SK-N-SH (cell line): ENCODE measurements around the gene WSCD1.

ENCODE experiments used
- EP300 ChIP-seq, 2 experiments: IDR thresholded peaks; 2 replicates each; pipeline versions ENCODE4 v1.4.0 to v1.6.1; 2012; ENCODE audit warnings: borderline replicate concordance in 1 of 2, low read depth in 1 of 2, low read length in 1 of 2
- EZH2phosphoT487 ChIP-seq: fragments of 200-600 bp; sonication (generic); IDR thresholded peaks from 2 replicates; pipeline ENCODE4 v1.6.1; 2017; ENCODE audit warnings: low read depth, mixed run types, mild to moderate bottlenecking, antibody characterized with exemption, moderate library complexity, borderline replicate concordance
- FOXJ3 ChIP-seq: sonication (generic); formaldehyde crosslinking; IDR thresholded peaks from 2 replicates; pipeline ENCODE4 v1.5.1; 2020; ENCODE audit warnings: mild to moderate bottlenecking, missing genetic modification reagents
- FOXM1 ChIP-seq: IDR thresholded peaks from 2 replicates; pipeline ENCODE4 v1.4.0; 2012; ENCODE audit warnings: low read depth, mild to moderate bottlenecking
- POLR2AphosphoS5 ChIP-seq: IDR thresholded peaks from 2 replicates; pipeline ENCODE4 v1.6.1; 2012; ENCODE audit warnings: low read depth, low read length
- TEAD4 ChIP-seq: IDR thresholded peaks from 2 replicates; pipeline ENCODE4 v1.4.0; 2012; ENCODE audit warnings: mild to moderate bottlenecking, borderline replicate concordance; ENCODE audit not compliant: insufficient read depth
- TF ChIP-seq, protein P1 (sequence below): fragments of 200-600 bp; sonication (generic); IDR thresholded peaks from 2 replicates; pipeline ENCODE4 v1.6.1; 2017; ENCODE audit warnings: antibody characterized with exemption, mild to moderate bottlenecking, moderate library complexity

DNA sequence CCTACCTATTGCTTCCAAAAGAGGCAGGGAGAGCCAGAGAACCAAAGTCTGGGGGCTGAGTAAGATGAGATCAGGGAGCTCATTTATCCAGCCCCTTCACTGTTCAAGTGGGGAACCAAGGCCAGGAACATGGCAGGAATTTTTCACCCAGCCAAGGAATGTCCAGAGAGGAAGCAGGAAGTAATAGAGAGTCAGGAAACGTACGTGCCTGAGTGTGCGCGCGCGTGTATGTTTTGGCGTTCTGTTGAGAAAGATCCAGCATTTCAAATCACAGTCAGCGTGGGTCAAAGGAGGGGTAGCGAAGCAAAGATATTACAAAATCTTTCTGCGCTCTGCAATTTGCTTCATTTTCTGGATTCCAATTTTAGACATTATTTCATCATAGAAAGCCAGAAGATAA is 41.9 kb upstream of the WSCD1 start:
- TF ChIP-seq FOXM1 (no peak), EP300 (IDR thresholded peaks at IDR 0.05; ENCODE audit: borderline replicate concordance in 1 of 2, low read depth in 1 of 2, low read length in 1 of 2) (no peak), FOXJ3 (CRISPR knock-in tag) (no peak), POLR2AphosphoS5 (no peak), TEAD4 (no peak), EZH2phosphoT487 (no peak)
- TF ChIP-seq, protein P1, sequence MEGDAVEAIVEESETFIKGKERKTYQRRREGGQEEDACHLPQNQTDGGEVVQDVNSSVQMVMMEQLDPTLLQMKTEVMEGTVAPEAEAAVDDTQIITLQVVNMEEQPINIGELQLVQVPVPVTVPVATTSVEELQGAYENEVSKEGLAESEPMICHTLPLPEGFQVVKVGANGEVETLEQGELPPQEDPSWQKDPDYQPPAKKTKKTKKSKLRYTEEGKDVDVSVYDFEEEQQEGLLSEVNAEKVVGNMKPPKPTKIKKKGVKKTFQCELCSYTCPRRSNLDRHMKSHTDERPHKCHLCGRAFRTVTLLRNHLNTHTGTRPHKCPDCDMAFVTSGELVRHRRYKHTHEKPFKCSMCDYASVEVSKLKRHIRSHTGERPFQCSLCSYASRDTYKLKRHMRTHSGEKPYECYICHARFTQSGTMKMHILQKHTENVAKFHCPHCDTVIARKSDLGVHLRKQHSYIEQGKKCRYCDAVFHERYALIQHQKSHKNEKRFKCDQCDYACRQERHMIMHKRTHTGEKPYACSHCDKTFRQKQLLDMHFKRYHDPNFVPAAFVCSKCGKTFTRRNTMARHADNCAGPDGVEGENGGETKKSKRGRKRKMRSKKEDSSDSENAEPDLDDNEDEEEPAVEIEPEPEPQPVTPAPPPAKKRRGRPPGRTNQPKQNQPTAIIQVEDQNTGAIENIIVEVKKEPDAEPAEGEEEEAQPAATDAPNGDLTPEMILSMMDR: no peak
